Renal cortex interstitium (tissue), 15 donors: ENCODE measurements around the gene SIGLEC8. TPM values are rescaled to one million over a fixed set of nuclear protein-coding genes. Genes with fewer than 3 reads are reported as not detected.
"Not testable (repeated sequence)": the region's sequence is repeated elsewhere in the genome, so short reads cannot be mapped to it uniquely, and the experiment has no call there.

Experiments used
- DNase-seq, 11 donors: peaks; one replicate each; pipeline ENCODE4 v3.0.0-alpha.2; 2013; ENCODE audit warnings: low read depth in 9 of 11, low spot score in 4 of 11; ENCODE audit errors: extremely low read depth in 1 of 11
- long read RNA-seq, 16 experiments: transcript quantifications; one replicate each; lab custom pipeline, GENCODE V29; 2026
- polyA plus RNA-seq, 3 donors: library from polyadenylated mRNA; unstranded; fragments of 120-200 nt; gene quantifications; one replicate each; pipeline ENCODE4 v1.2.1, GENCODE V29; 2013; ENCODE audit not compliant: insufficient read length in 3 of 3

Gene SIGLEC8
- under 1 TPM in 1 of 3 donors, not detected in 2; 0.06 TPM for polyA plus RNA-seq
- long read RNA-seq, donor 1 = 0 reads
- long read RNA-seq, donor 2 = 0 reads
- long read RNA-seq, donor 3 = 0 reads
- long read RNA-seq, donor 4 = 0 reads
- long read RNA-seq, donor 5 = 0 reads
- long read RNA-seq, donor 6 = 0 reads
- long read RNA-seq, donor 7 = 0 reads
- long read RNA-seq, donor 8 = 0 reads
- long read RNA-seq, donor 9 = 0 reads
- long read RNA-seq, donor 10 = 0 reads
- long read RNA-seq, donor 11 = 0 reads
- long read RNA-seq, donor 12 = 0 reads
- long read RNA-seq, donor 13 = 0 reads
- long read RNA-seq, donor 14 = 0 reads
- long read RNA-seq, donor 15 = 0 reads
- long read RNA-seq, donor 16 = 0 reads

GRCh38 chr19:51458051-51458645 is at the start of gene SIGLEC8:
SIGLEC8 (minus strand) TSS chr19:51458454; CDS start chr19:51458387, 67 bp downstream.
- no peak for DNase-seq

GRCh38 chr19:51507640-51508058 is 49.4 kb upstream of the SIGLEC8 start:
- no peak for DNase-seq

- no peak for DNase-seq
Measured at GRCh38 chr19:51507192-51507591, 48.9 kb upstream of the SIGLEC8 start.

- no peak for DNase-seq
Measured at GRCh38 chr19:51505904-51506303, 47.6 kb upstream of the SIGLEC8 start.

- no peak for DNase-seq
Measured at GRCh38 chr19:51503896-51504295, 45.6 kb upstream of the SIGLEC8 start.

GRCh38 chr19:51503286-51503817 is 45.1 kb upstream of the SIGLEC8 start:
- no peak for DNase-seq

GRCh38 chr19:51501594-51502263 is 43.5 kb upstream of the SIGLEC8 start, which contains the start of gene SIGLEC12:
SIGLEC12 (minus strand) TSS chr19:51501800; CDS start chr19:51501733, 67 bp downstream.
- no peak for DNase-seq

GRCh38 chr19:51500931-51501330 is 42.7 kb upstream of the SIGLEC8 start:
- not testable (repeated sequence) for DNase-seq

- no peak for DNase-seq
Measured at GRCh38 chr19:51497666-51498065, 39.4 kb upstream of the SIGLEC8 start.

- no peak for DNase-seq
Measured at GRCh38 chr19:51493776-51494175, 35.5 kb upstream of the SIGLEC8 start.

- no peak for DNase-seq
Measured at GRCh38 chr19:51491586-51491985, 33.3 kb upstream of the SIGLEC8 start.

GRCh38 chr19:51490676-51491075 is 32.4 kb upstream of the SIGLEC8 start:
- no peak for DNase-seq

- DNase-seq = no peak
Measured at GRCh38 chr19:51489113-51489512, 30.9 kb upstream of the SIGLEC8 start.

- no peak for DNase-seq
Measured at GRCh38 chr19:51488491-51488890, 30.2 kb upstream of the SIGLEC8 start.

- no peak for DNase-seq
Measured at GRCh38 chr19:51485960-51486660, 27.9 kb upstream of the SIGLEC8 start.

GRCh38 chr19:51480590-51480989 is 22.3 kb upstream of the SIGLEC8 start:
- peak; percentile 10 to 53 (median 45) for DNase-seq

- no peak for DNase-seq
Measured at GRCh38 chr19:51479531-51480331, 21.5 kb upstream of the SIGLEC8 start.
